NCI-H460 (cell line): ENCODE results near the gene GABRB2. TPM values are rescaled to one million over a fixed set of nuclear protein-coding genes. Genes with fewer than 3 reads are reported as not detected.
"Not testable (repeated sequence)": the region's sequence is repeated elsewhere in the genome, so short reads cannot be mapped to it uniquely, and the experiment has no call there.

ENCODE experiments used
- DNase-seq: peaks from one replicate; pipeline ENCODE4 v3.0.0-alpha.2; 2016; ENCODE audit warnings: low read depth; ENCODE audit errors: extremely low read depth
- total RNA-seq: library from RNA; depleted of rRNA; stranded (reverse); fragments of >200 nt; shearing (Covaris generic); gene quantifications from 2 replicates; pipeline ENCODE4 v1.2.3, GENCODE V29; 2014; rRNA removed

Gene GABRB2
- total RNA-seq, 1 experiment from 2014 or later: not detected

- no peak for DNase-seq
Observed at GRCh38 chr5:161258438-161258837, 288.1 kb downstream of the GABRB2 start.

GRCh38 chr5:161256957-161257356, 289.6 kb downstream of the GABRB2 start:
- no peak for DNase-seq

GRCh38 chr5:161252955-161253354, 293.6 kb downstream of the GABRB2 start:
- DNase-seq: not testable (repeated sequence)

GRCh38 chr5:161246749-161247148, 299.8 kb downstream of the GABRB2 start:
- DNase-seq: no peak

- DNase-seq: not testable (repeated sequence)
Observed at GRCh38 chr5:161245846-161246245, 300.7 kb downstream of the GABRB2 start.

Other genes with a start within 250 kb of the GABRB2 start
- gene GABRA6, start 139.0 kb upstream of the GABRB2 start, total RNA-seq: not detected in 2 replicates